ENCODE measurements around the gene PEPD.

Gene PEPD

GRCh38 chr19:33443638-33444561 lies 77.7 kb downstream of the PEPD start:
- TF ChIP-seq CTCF (IDR thresholded peaks at IDR 0.05; ENCODE audit: low read length) (no peak), EZH2phosphoT487 (IDR thresholded peaks at IDR 0.05; ENCODE audit: low read length) (no peak), EZH2 (optimal IDR thresholded peaks at IDR 0.05; ENCODE audit: low read depth, low read length) (no peak)
- H4K20me1 ChIP-seq (ENCODE audit: insufficient read depth, low read length), result no peaks in the 10 kb centered on the region

GRCh38 chr19:33442706-33443105 lies 78.9 kb downstream of the PEPD start:
- Histone ChIP-seq H3K4me3 (ENCODE audit: low read length) (no peak overlapping the region), H3F3A (ENCODE audit: insufficient read depth, low read length) (no peaks in the 10 kb centered on the region), H3K36me3 (replicated peaks; ENCODE audit: insufficient read depth, low read length) (no peaks in the 10 kb centered on the region), H2AFZ (ENCODE audit: low read length) (no peak overlapping the region), H4K20me1 (ENCODE audit: insufficient read depth, low read length) (no peaks in the 10 kb centered on the region), H3K9me2 (replicated peaks; ENCODE audit: insufficient read depth, low read length) (no peaks in the 10 kb centered on the region), H3K9ac (ENCODE audit: low read length) (no peak overlapping the region), H3K27me3 (replicated peaks; ENCODE audit: insufficient read depth, low read length) (no peaks in the 10 kb centered on the region), H3K4me1 (ENCODE audit: low read length) (no peaks in the 10 kb centered on the region), H3K79me2 (ENCODE audit: low read length) (no peaks in the 10 kb centered on the region), H3K27ac (ENCODE audit: low read length) (no peak overlapping the region), H3K9me3 (replicated peaks; ENCODE audit: insufficient read depth, low read length) (no peaks in the 10 kb centered on the region), H3K4me2 (ENCODE audit: low read depth, low read length) (no peak overlapping the region)
- no peak for TF ChIP-seq CTCF (IDR thresholded peaks at IDR 0.05; ENCODE audit: low read length)
- TF ChIP-seq EZH2phosphoT487 (IDR thresholded peaks at IDR 0.05; ENCODE audit: low read length), result no peak
- TF ChIP-seq EZH2 (optimal IDR thresholded peaks at IDR 0.05; ENCODE audit: low read depth, low read length), result no peak
- no peak for DNase-seq

More at GRCh38 chr19:33443638-33444561, 77.7 kb downstream of the PEPD start:
- no peak overlapping the region for H2AFZ ChIP-seq (ENCODE audit: low read length)
- no peaks in the 10 kb centered on the region for H3K79me2 ChIP-seq (ENCODE audit: low read length)
- no peaks in the 10 kb centered on the region for H3K4me1 ChIP-seq (ENCODE audit: low read length)
- no peak overlapping the region for H3K4me3 ChIP-seq (ENCODE audit: low read length)
- H3K9me3 ChIP-seq (replicated peaks; ENCODE audit: insufficient read depth, low read length), result no peaks in the 10 kb centered on the region
- H3K4me2 ChIP-seq (ENCODE audit: low read depth, low read length), result no peak overlapping the region
- no peaks in the 10 kb centered on the region for H3F3A ChIP-seq (ENCODE audit: insufficient read depth, low read length)
- H3K27me3 ChIP-seq (replicated peaks; ENCODE audit: insufficient read depth, low read length), result no peaks in the 10 kb centered on the region
- H3K9me2 ChIP-seq (replicated peaks; ENCODE audit: insufficient read depth, low read length), result no peaks in the 10 kb centered on the region
- no peak overlapping the region for H3K9ac ChIP-seq (ENCODE audit: low read length)
- no peak overlapping the region for H3K27ac ChIP-seq (ENCODE audit: low read length)
- DNase-seq, result no peak
- no peaks in the 10 kb centered on the region for H3K36me3 ChIP-seq (replicated peaks; ENCODE audit: insufficient read depth, low read length)

- H3K27me3 ChIP-seq (replicated peaks; ENCODE audit: insufficient read depth, low read length), result no peaks in the 10 kb centered on the region
- H3K4me3 ChIP-seq (ENCODE audit: low read length), result no peak overlapping the region
- no peaks in the 10 kb centered on the region for H3F3A ChIP-seq (ENCODE audit: insufficient read depth, low read length)
- H3K27ac ChIP-seq (ENCODE audit: low read length), result no peak overlapping the region
- H3K4me2 ChIP-seq (ENCODE audit: low read depth, low read length), result no peak overlapping the region
- no peaks in the 10 kb centered on the region for H3K9me3 ChIP-seq (replicated peaks; ENCODE audit: insufficient read depth, low read length)
- no peak overlapping the region for H2AFZ ChIP-seq (ENCODE audit: low read length)
- H4K20me1 ChIP-seq (ENCODE audit: insufficient read depth, low read length), result no peaks in the 10 kb centered on the region
- TF ChIP-seq EZH2phosphoT487 (IDR thresholded peaks at IDR 0.05; ENCODE audit: low read length), result no peak
- no peak for TF ChIP-seq EZH2 (optimal IDR thresholded peaks at IDR 0.05; ENCODE audit: low read depth, low read length)
- TF ChIP-seq CTCF (IDR thresholded peaks at IDR 0.05; ENCODE audit: low read length), result no peak
- H3K36me3 ChIP-seq (replicated peaks; ENCODE audit: insufficient read depth, low read length), result no peaks in the 10 kb centered on the region
- no peaks in the 10 kb centered on the region for H3K79me2 ChIP-seq (ENCODE audit: low read length)
- no peaks in the 10 kb centered on the region for H3K9me2 ChIP-seq (replicated peaks; ENCODE audit: insufficient read depth, low read length)
- no peaks in the 10 kb centered on the region for H3K4me1 ChIP-seq (ENCODE audit: low read length)
- no peak overlapping the region for H3K9ac ChIP-seq (ENCODE audit: low read length)
- DNase-seq, result no peak
These were observed 79.8 kb downstream of the PEPD start for GRCh38 chr19:33441828-33442227.
